Measurements from ENCODE around the gene DGKB. TPM values are rescaled to one million over a fixed set of nuclear protein-coding genes. Genes with fewer than 3 reads are reported as not detected.

DGKB gene
- total and polyA plus RNA-seq, 7 experiments from 2014 or later: not detected

DNA sequence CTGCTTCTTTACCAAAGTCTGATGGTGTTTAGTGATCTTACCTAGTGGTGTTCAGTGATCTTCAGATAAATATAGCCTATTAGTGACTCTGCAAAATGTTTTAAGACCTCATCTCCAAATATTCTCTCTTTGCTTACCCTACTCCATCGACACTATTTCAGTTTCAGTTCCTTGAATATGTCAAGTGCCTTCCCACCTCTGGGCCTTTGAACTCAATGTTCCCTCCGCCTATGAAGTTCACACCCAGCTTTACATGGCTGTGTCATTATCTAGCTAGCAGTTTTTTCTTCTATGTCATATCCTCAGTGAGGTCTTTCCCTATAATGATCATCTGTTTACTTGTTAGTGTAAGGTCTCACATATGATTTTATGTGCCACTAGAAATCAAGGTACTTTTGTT is 322.6 kb downstream of the DGKB start:
- Histone ChIP-seq H3K4me1 (ENCODE audit: control insufficient read depth in 2 of 2, insufficient read depth in 2 of 2, low read length in 2 of 2) (no peaks in the 10 kb centered on the region), H3K4me3 (ENCODE audit: low read length) (no peak overlapping the region), H3K9me3 (ENCODE audit: control insufficient read depth in 2 of 3, low read length in 3 of 3) (no peaks in the 10 kb centered on the region), H3K27ac (ENCODE audit: low read depth, low read length) (no peak overlapping the region), H3K27me3 (ENCODE audit: control insufficient read depth in 2 of 2, insufficient read depth in 2 of 2, low read length in 2 of 2) (no peaks in the 10 kb centered on the region), H3K36me3 (ENCODE audit: control insufficient read depth in 2 of 3, insufficient read depth in 3 of 3, low read length in 3 of 3) (no peaks in the 10 kb centered on the region)
- H3K27me3 Mint-ChIP-seq: no peaks in the 10 kb centered on the region
- intact Hi-C loops (cut with micrococcal nuclease): no loop called here
- no peak overlapping the region for H3K27ac Mint-ChIP-seq
- POLR2A ChIA-PET: no interaction called here
- no peak overlapping the region for H3K4me3 Mint-ChIP-seq
- CTCF ChIA-PET: no interaction called here
- ATAC-seq: no peak
- no peaks in the 10 kb centered on the region for H3K36me3 Mint-ChIP-seq
- H3K9me3 Mint-ChIP-seq: peaks cover 0 to 13% (median 3%) of the 10 kb centered on the region in 11 donors
- no peaks in the 10 kb centered on the region for H3K4me1 Mint-ChIP-seq
- no peak for DNase-seq

GRCh38 chr7:14576578-14576977 is 326.0 kb downstream of the DGKB start:
- ChIA-PET POLR2A (no interaction called here), CTCF (no interaction called here)
- H3K9me3 Mint-ChIP-seq: peaks cover 0 to 13% (median 2%) of the 10 kb centered on the region in 11 donors
- no peaks in the 10 kb centered on the region for H3K4me1 Mint-ChIP-seq
- intact Hi-C loops (cut with micrococcal nuclease): no loop called here
- DNase-seq (no peak), ATAC-seq (no peak)
- H3K27me3 Mint-ChIP-seq: no peaks in the 10 kb centered on the region
- Histone ChIP-seq H3K4me3 (ENCODE audit: low read length) (no peak overlapping the region), H3K9me3 (ENCODE audit: control insufficient read depth in 2 of 3, low read length in 3 of 3) (no peaks in the 10 kb centered on the region), H3K36me3 (ENCODE audit: control insufficient read depth in 2 of 3, insufficient read depth in 3 of 3, low read length in 3 of 3) (no peaks in the 10 kb centered on the region), H3K27ac (ENCODE audit: low read depth, low read length) (no peak overlapping the region), H3K27me3 (ENCODE audit: control insufficient read depth in 2 of 2, insufficient read depth in 2 of 2, low read length in 2 of 2) (no peaks in the 10 kb centered on the region), H3K4me1 (ENCODE audit: control insufficient read depth in 2 of 2, insufficient read depth in 2 of 2, low read length in 2 of 2) (no peaks in the 10 kb centered on the region)
- H3K36me3 Mint-ChIP-seq: no peaks in the 10 kb centered on the region
- no peak overlapping the region for H3K4me3 Mint-ChIP-seq
- no peak overlapping the region for H3K27ac Mint-ChIP-seq

- no peaks in the 10 kb centered on the region for H3K27me3 Mint-ChIP-seq
- no peaks in the 10 kb centered on the region for H3K4me1 Mint-ChIP-seq
Observed at GRCh38 chr7:14570750-14571607, 331.6 kb downstream of the DGKB start.

DNA sequence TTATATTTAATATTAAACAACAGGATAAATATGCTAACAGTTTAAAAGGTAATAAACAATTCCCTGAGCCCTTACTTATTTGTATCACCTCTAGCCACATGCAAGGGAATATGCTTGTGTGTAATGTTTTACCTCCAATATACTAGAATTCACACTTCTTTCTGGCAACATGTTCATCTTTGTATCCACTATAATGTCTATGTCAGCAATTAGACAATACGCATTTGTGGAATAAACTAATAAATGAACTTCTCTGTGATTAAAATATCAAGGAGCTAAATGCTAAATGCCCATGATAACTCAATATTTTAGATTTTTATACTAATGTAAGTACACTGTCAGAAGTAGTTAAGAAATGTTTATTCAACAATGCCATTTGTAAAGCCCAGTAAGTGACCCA is 350.5 kb downstream of the DGKB start:
- Mint-ChIP-seq H3K4me1 (no peaks in the 10 kb centered on the region), H3K27ac (no peak overlapping the region), H3K9me3 (peaks cover 0 to 14% (median 2%) of the 10 kb centered on the region in 11 donors), H3K36me3 (no peaks in the 10 kb centered on the region), H3K4me3 (no peak overlapping the region), H3K27me3 (no peaks in the 10 kb centered on the region)
- Histone ChIP-seq H3K36me3 (ENCODE audit: control insufficient read depth in 2 of 3, insufficient read depth in 3 of 3, low read length in 3 of 3) (no peaks in the 10 kb centered on the region), H3K9me3 (ENCODE audit: control insufficient read depth in 2 of 3, low read length in 3 of 3) (no peaks in the 10 kb centered on the region), H3K4me3 (ENCODE audit: low read length) (no peak overlapping the region), H3K4me1 (ENCODE audit: control insufficient read depth in 2 of 2, insufficient read depth in 2 of 2, low read length in 2 of 2) (no peaks in the 10 kb centered on the region), H3K27ac (ENCODE audit: low read depth, low read length) (no peak overlapping the region), H3K27me3 (ENCODE audit: control insufficient read depth in 2 of 2, insufficient read depth in 2 of 2, low read length in 2 of 2) (no peaks in the 10 kb centered on the region)
- ChIA-PET CTCF (no interaction called here), POLR2A (no interaction called here)
- intact Hi-C loops (cut with micrococcal nuclease): no loop called here
- no peak for ATAC-seq
- DNase-seq: no peak

More at GRCh38 chr7:14570750-14571607, 331.6 kb downstream of the DGKB start:
- no peak overlapping the region for H3K4me3 Mint-ChIP-seq
- CTCF ChIA-PET: no interaction called here
- Histone ChIP-seq H3K4me3 (ENCODE audit: low read length) (no peak overlapping the region), H3K36me3 (ENCODE audit: control insufficient read depth in 2 of 3, insufficient read depth in 3 of 3, low read length in 3 of 3) (no peaks in the 10 kb centered on the region), H3K27ac (ENCODE audit: low read depth, low read length) (no peak overlapping the region), H3K27me3 (ENCODE audit: control insufficient read depth in 2 of 2, insufficient read depth in 2 of 2, low read length in 2 of 2) (no peaks in the 10 kb centered on the region), H3K9me3 (ENCODE audit: control insufficient read depth in 2 of 3, low read length in 3 of 3) (no peaks in the 10 kb centered on the region), H3K4me1 (ENCODE audit: control insufficient read depth in 2 of 2, insufficient read depth in 2 of 2, low read length in 2 of 2) (no peaks in the 10 kb centered on the region)
- no peak overlapping the region for H3K27ac Mint-ChIP-seq
- DNase-seq (no peak), ATAC-seq (no peak)
- POLR2A ChIA-PET: no interaction called here
- no peaks in the 10 kb centered on the region for H3K36me3 Mint-ChIP-seq
- peaks cover 0 to 14% (median 4%) of the 10 kb centered on the region in 11 donors for H3K9me3 Mint-ChIP-seq
- intact Hi-C loops (cut with micrococcal nuclease): no loop called here

DNA sequence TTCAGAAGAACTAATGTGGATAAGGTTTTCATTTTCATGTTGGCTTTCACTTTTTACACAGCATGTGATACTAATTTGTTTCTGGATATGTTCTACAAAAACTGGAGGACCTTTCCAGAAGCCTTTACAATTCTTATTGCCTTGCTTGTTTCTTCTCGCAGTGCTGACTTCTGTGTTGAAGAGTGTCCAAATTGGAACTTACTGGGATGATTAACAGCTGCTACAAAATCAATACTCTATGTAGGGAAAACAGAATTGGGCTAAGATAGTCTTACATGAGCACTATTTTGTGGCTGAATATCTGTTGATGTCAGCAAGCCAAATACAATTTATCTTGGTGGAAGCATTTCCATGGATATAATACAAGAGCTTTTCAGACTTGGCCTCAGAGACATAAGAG is 351.2 kb downstream of the DGKB start:
- Mint-ChIP-seq H3K4me3 (no peak overlapping the region), H3K4me1 (no peaks in the 10 kb centered on the region), H3K27me3 (no peaks in the 10 kb centered on the region), H3K9me3 (peaks cover 0 to 11% (median 2%) of the 10 kb centered on the region in 11 donors), H3K36me3 (no peaks in the 10 kb centered on the region), H3K27ac (no peak overlapping the region)
- no peak for DNase-seq
- H3K9me3 ChIP-seq (ENCODE audit: control insufficient read depth in 2 of 3, low read length in 3 of 3): no peaks in the 10 kb centered on the region
- H3K4me1 ChIP-seq (ENCODE audit: control insufficient read depth in 2 of 2, insufficient read depth in 2 of 2, low read length in 2 of 2): no peaks in the 10 kb centered on the region
- POLR2A ChIA-PET: no interaction called here
- intact Hi-C loops (cut with micrococcal nuclease): no loop called here
- no peaks in the 10 kb centered on the region for H3K36me3 ChIP-seq (ENCODE audit: control insufficient read depth in 2 of 3, insufficient read depth in 3 of 3, low read length in 3 of 3)
- H3K27ac ChIP-seq (ENCODE audit: low read depth, low read length): no peak overlapping the region
- no peak overlapping the region for H3K4me3 ChIP-seq (ENCODE audit: low read length)
- ATAC-seq: no peak
- CTCF ChIA-PET: no interaction called here
- no peaks in the 10 kb centered on the region for H3K27me3 ChIP-seq (ENCODE audit: control insufficient read depth in 2 of 2, insufficient read depth in 2 of 2, low read length in 2 of 2)

DNA sequence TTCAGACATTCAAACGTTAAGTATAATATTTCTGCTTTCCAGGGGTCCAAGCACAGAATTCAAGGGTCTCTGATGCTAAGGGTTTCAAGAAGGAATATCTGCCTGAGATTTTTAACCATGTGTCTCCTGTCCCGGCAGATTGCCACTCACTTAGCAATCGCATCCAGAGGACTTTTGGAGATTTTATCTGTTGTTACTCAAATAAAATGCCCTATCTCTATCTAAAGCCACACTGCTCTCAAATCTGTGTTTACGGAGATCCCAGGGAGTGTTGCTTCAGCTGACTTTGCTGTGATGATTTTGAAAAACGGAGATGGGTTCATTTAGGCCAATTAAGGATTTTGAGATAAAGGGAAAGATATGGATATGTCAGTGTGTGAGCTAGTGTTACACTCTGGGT is 359.9 kb downstream of the DGKB start:
- Histone ChIP-seq H3K9me3 (ENCODE audit: control insufficient read depth in 2 of 3, low read length in 3 of 3) (no peaks in the 10 kb centered on the region), H3K27ac (ENCODE audit: low read depth, low read length) (no peak overlapping the region), H3K27me3 (ENCODE audit: control insufficient read depth in 2 of 2, insufficient read depth in 2 of 2, low read length in 2 of 2) (no peaks in the 10 kb centered on the region), H3K36me3 (ENCODE audit: control insufficient read depth in 2 of 3, insufficient read depth in 3 of 3, low read length in 3 of 3) (no peaks in the 10 kb centered on the region), H3K4me3 (ENCODE audit: low read length) (no peak overlapping the region), H3K4me1 (ENCODE audit: control insufficient read depth in 2 of 2, insufficient read depth in 2 of 2, low read length in 2 of 2) (no peaks in the 10 kb centered on the region)
- Mint-ChIP-seq H3K27me3 (no peaks in the 10 kb centered on the region), H3K4me1 (no peaks in the 10 kb centered on the region), H3K36me3 (no peaks in the 10 kb centered on the region), H3K4me3 (no peak overlapping the region), H3K9me3 (peaks cover 0 to 7% (median 0%) of the 10 kb centered on the region in 11 donors), H3K27ac (no peak overlapping the region)
- POLR2A ChIA-PET: no interaction called here
- intact Hi-C loops (cut with micrococcal nuclease): no loop called here
- CTCF ChIA-PET: no interaction called here
- DNase-seq (no peak), ATAC-seq (no peak)

DNA sequence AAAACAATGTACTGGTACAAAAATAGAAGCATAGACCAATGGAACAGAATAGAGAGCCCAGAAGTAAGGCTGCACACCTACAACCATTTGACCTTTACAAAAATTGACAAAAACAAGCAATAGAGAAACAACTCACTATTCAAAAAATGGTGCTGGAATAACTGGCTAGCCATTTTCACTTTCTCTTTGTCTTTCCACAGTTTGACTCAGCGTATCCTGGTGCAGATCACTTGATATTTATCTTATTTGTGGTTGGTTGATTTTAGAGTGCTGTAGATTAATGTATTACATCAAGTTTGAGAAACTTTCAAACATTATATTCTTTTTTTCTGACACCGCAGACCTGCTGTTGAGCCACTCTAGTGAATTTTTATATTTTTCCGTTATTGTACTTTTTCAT is 381.4 kb downstream of the DGKB start:
- Histone ChIP-seq H3K36me3 (ENCODE audit: control insufficient read depth in 2 of 3, insufficient read depth in 3 of 3, low read length in 3 of 3) (no peaks in the 10 kb centered on the region), H3K4me1 (ENCODE audit: control insufficient read depth in 2 of 2, insufficient read depth in 2 of 2, low read length in 2 of 2) (no peaks in the 10 kb centered on the region), H3K27me3 (ENCODE audit: control insufficient read depth in 2 of 2, insufficient read depth in 2 of 2, low read length in 2 of 2) (no peaks in the 10 kb centered on the region), H3K4me3 (ENCODE audit: low read length) (no peak overlapping the region), H3K9me3 (ENCODE audit: control insufficient read depth in 2 of 3, low read length in 3 of 3) (no peaks in the 10 kb centered on the region), H3K27ac (ENCODE audit: low read depth, low read length) (no peak overlapping the region)
- ChIA-PET CTCF (no interaction called here), POLR2A (no interaction called here)
- no peak overlapping the region for H3K4me3 Mint-ChIP-seq
- peaks cover 0 to 3% (median 0%) of the 10 kb centered on the region in 5 donors for H3K36me3 Mint-ChIP-seq
- ATAC-seq: no peak
- intact Hi-C loops (cut with micrococcal nuclease): no loop called here
- H3K9me3 Mint-ChIP-seq: peaks cover 0 to 15% (median 10%) of the 10 kb centered on the region in 11 donors
- no peaks in the 10 kb centered on the region for H3K27me3 Mint-ChIP-seq
- H3K27ac Mint-ChIP-seq: no peak overlapping the region
- no peaks in the 10 kb centered on the region for H3K4me1 Mint-ChIP-seq
- no peak for DNase-seq

Data from naive thymus-derived CD4-positive, alpha-beta T cell (primary cell).